Measurements from ENCODE around the gene RAC3. TPM values are rescaled to one million over a fixed set of nuclear protein-coding genes. Genes with fewer than 3 reads are reported as not detected.

The RAC3 gene
- total RNA-seq, 4 donors from 2014 or later: 2.4 to 14.7 (median 5.4) TPM

DNA sequence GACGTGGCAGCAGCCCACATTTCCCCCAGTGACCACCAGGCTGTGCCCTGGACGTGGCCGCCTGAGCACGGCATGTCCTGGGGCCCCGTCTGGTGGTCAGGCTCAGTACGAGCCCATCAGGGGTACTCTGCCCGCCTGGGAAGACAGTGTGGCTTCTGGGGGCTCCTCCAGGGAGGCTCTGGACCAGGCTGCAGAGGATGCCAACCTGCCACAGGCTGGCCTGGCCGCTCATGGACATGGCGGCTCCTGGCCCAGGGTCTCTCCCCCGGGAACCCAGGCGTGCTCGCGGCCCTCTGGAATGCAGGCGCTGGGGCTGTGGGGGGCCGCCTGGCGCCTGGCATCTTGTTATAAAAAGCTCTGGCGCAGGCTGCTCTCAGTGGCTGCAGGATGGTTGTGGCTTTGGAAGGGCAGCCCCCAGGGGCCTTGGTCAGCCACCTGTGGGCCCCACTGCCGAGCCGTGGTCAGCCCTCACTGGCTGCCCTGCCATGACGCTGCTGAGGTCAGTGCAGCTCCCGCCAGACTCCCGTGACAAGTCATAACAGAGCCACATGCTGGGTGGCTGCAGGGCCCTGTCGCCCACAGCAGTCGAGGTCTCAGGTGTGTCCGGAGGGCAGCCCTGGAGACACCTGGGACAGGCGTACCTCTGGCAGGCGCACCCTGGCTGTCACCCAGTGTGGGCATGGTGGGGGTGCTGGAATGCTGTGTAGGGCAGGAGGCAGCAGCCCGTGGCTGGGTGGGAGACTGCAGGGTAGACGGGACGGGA, 23.8 kb upstream of the RAC3 start:
- Histone ChIP-seq H3K4me1 (peaks cover 0 to 61% (median 21%) of the 10 kb centered on the region in 4 donors), H3K27me3 (no peaks in the 10 kb centered on the region), H3K36me3 (peaks cover 0 to 23% (median 0%) of the 10 kb centered on the region in 3 donors), H3K4me3 (no peak overlapping the region), H3K27ac (no peak overlapping the region), H3K9me3 (no peaks in the 10 kb centered on the region)
- WGBS, 2 donors: 70 to 72% methylated on average over 13 to 24 of the region's 30 CpGs
- TF ChIP-seq POLR2A (IDR thresholded peaks at IDR 0.05): no peak
- no peak for DNase-seq (ENCODE audit: low spot score in 2 of 2)

DNA sequence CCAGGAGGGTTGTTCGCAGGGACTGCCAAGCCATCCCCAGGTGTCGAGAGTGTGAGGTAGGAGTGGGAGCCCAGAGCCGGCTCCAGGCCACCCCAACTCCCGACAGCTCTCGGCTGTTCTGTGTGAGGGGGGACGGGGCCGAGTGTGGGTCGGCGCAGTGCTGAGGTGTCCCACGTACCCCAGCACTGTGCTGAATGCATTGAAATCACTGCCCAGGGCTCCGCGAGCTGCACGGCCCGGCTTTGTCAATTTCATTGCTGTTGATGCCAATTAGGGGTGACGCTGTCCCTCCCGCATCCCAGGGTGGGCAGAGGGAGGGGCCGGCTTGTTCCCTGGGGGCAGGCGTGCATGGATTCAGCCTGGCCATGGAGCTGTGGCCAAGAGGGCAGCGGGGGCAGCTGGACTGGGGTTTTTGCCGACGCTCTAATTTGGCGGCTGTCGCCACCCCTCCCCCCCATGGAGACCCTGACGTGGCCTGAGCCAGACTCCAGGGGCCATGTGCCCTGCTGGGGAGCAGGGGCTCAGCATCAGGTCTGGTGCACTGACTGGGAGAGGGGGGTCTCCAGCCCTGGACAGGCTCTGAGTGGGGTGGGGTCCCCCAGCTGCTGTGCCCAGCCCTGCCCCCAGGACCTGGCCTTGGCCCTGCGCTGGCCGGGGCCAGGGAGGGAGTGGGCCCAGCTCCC, 23.1 kb upstream of the RAC3 start:
- Histone ChIP-seq H3K4me3 (no peak overlapping the region), H3K9me3 (no peaks in the 10 kb centered on the region), H3K36me3 (peaks cover 0 to 28% (median 0%) of the 10 kb centered on the region in 3 donors), H3K27ac (no peak overlapping the region), H3K27me3 (no peaks in the 10 kb centered on the region), H3K4me1 (peaks cover 0 to 54% (median 18%) of the 10 kb centered on the region in 4 donors)
- 64 to 82% methylated on average over 11 to 19 of the region's 26 CpGs for WGBS, 2 donors
- TF ChIP-seq POLR2A (IDR thresholded peaks at IDR 0.05) (no peak), EP300 (IDR thresholded peaks at IDR 0.05) (no peak)
- TF ChIP-seq, protein P1, sequence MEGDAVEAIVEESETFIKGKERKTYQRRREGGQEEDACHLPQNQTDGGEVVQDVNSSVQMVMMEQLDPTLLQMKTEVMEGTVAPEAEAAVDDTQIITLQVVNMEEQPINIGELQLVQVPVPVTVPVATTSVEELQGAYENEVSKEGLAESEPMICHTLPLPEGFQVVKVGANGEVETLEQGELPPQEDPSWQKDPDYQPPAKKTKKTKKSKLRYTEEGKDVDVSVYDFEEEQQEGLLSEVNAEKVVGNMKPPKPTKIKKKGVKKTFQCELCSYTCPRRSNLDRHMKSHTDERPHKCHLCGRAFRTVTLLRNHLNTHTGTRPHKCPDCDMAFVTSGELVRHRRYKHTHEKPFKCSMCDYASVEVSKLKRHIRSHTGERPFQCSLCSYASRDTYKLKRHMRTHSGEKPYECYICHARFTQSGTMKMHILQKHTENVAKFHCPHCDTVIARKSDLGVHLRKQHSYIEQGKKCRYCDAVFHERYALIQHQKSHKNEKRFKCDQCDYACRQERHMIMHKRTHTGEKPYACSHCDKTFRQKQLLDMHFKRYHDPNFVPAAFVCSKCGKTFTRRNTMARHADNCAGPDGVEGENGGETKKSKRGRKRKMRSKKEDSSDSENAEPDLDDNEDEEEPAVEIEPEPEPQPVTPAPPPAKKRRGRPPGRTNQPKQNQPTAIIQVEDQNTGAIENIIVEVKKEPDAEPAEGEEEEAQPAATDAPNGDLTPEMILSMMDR (IDR thresholded peaks at IDR 0.05): no peak
- DNase-seq (ENCODE audit: low spot score in 2 of 2): no peak

DNA sequence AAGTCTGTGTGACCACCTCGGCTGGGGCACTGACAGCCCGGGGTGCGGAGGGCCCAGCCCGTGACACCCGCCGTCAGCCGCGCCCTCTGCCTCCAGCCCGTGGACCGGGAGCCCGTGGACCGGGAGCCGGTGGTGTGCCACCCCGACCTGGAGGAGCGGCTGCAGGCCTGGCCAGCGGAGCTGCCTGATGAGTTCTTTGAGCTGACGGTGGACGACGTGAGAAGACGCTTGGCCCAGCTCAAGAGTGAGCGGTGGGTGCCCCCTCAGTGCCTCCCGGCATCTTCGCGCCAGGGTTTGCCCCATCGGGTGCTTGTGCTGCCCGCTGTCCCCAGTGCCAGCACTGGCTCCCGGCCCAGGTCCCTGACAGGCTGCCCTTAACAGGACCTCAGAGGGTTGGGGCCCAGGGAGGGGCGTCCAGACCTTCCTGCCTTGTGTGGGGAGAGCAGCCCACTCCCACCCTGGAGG, 22.5 kb upstream of the RAC3 start:
- Histone ChIP-seq H3K27me3 (no peaks in the 10 kb centered on the region), H3K27ac (no peak overlapping the region), H3K36me3 (peaks cover 0 to 34% (median 0%) of the 10 kb centered on the region in 3 donors), H3K9me3 (no peaks in the 10 kb centered on the region), H3K4me3 (no peak overlapping the region), H3K4me1 (peaks cover 0 to 48% (median 14%) of the 10 kb centered on the region in 4 donors)
- 50 to 76% methylated on average over 1 to 11 of the region's 28 CpGs for WGBS, 2 donors
- no peak for DNase-seq (ENCODE audit: low spot score in 2 of 2)
- TF ChIP-seq, protein P1 (IDR thresholded peaks at IDR 0.05): no peak
- TF ChIP-seq POLR2A (IDR thresholded peaks at IDR 0.05) (no peak), EP300 (IDR thresholded peaks at IDR 0.05) (no peak)

DNA sequence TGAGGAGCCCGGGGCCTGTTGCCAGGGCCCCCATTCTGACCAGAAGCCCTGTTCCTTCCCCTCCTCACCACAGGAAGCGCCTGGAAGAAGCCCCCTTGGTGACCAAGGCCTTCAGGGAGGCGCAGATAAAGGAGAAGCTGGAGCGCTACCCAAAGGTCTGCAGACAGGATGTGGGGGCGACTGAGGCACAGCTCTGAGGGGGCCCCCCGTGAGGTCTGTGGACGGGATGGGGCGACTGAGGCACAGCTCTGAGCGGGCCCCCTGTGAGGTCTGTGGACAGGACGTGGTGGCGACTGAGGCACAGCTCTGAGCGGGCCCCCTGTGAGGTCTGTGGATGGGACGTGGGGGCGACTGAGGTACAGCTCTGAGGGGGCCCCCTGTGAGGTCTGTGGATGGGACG, 22.1 kb upstream of the RAC3 start:
- peaks cover 0 to 36% (median 0%) of the 10 kb centered on the region in 3 donors for H3K36me3 ChIP-seq
- 85 to 92% methylated on average over 14 to 15 of the region's 15 CpGs for WGBS, 2 donors
- no peaks in the 10 kb centered on the region for H3K27me3 ChIP-seq
- peaks cover 0 to 43% (median 10%) of the 10 kb centered on the region in 4 donors for H3K4me1 ChIP-seq
- H3K4me3 ChIP-seq: no peak overlapping the region
- H3K27ac ChIP-seq: no peak overlapping the region
- H3K9me3 ChIP-seq: no peaks in the 10 kb centered on the region
- TF ChIP-seq EP300 (IDR thresholded peaks at IDR 0.05) (no peak), POLR2A (IDR thresholded peaks at IDR 0.05) (no peak)
- TF ChIP-seq, protein P1 (IDR thresholded peaks at IDR 0.05): no peak
- no peak for DNase-seq (ENCODE audit: low spot score in 2 of 2)

DNA sequence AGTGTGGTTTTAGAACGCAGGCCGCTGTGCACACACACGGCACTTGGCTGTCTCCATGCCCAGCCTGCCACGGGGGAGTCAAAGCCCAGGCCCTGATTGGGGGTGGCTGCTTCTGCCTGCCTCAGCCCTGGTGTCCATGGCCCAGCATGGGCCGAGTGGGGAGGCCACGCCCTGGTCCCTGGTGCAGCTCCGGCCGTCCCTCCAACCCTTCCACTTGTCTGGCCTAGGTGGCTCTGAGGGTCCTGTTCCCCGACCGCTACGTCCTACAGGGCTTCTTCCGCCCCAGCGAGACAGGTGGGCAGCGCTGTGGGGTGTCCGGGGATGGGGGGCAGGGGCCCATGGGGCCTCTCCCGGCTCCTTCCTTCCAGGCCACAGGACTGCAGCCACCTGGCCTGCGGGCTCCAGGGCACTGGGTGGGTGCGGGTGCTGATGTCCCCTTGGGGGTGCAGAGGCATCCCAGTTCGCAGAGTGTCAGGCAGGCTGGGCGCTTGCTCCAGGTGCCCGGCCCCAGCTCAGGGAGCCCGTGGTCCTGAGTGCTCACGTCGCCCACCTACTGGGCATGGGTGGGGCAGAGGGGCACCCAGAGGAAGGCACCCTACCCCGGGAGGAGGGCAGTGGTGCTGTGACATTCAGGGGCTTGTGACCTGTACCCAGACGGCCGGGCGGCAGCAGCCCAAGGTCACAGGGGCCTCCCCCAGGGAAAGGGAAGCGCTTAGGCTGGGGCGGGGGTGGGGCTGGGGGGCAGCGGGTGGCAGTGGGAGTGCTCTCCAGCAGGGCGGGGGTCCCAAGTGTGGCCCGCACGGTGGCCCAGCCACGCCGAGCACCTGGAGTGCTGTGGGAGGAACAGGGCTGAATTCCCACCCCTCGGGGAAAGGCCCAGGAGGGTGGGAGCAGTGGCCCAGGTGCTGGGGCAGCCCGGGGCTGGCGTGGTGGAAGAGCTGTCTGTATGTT, 20.6 kb upstream of the RAC3 start:
- WGBS, 2 donors: 86 to 88% methylated on average over 20 to 28 of the region's 39 CpGs
- TF ChIP-seq, protein P1 (IDR thresholded peaks at IDR 0.05): no peak
- TF ChIP-seq EP300 (IDR thresholded peaks at IDR 0.05) (no peak), POLR2A (IDR thresholded peaks at IDR 0.05) (no peak)
- DNase-seq (ENCODE audit: low spot score in 2 of 2): no peak
- H3K27me3 ChIP-seq: no peaks in the 10 kb centered on the region
- H3K36me3 ChIP-seq: peaks cover 0 to 36% (median 0%) of the 10 kb centered on the region in 3 donors
- H3K4me1 ChIP-seq: peaks cover 0 to 38% (median 9%) of the 10 kb centered on the region in 4 donors
- H3K27ac ChIP-seq: no peak overlapping the region
- no peak overlapping the region for H3K4me3 ChIP-seq
- no peaks in the 10 kb centered on the region for H3K9me3 ChIP-seq

Measured in tibial nerve (tissue), 4 donors.